Neural progenitor cell (in vitro differentiated cells): ENCODE data around the gene LUZP2. TPM values are rescaled to one million over a fixed set of nuclear protein-coding genes. Genes with fewer than 3 reads are reported as not detected.

Experiments used
- DNase-seq: peaks from one replicate; pipeline ENCODE4 v3.0.0-alpha.2; 2016; ENCODE audit warnings: low spot score
- H2AFZ ChIP-seq: fragments of 200-600 bp; sonication (generic); replicated peaks from 2 replicates; pipeline ENCODE4 v1.6.1; 2016; ENCODE audit warnings: antibody characterized with exemption
- H3F3A ChIP-seq: fragments of 200-600 bp; sonication (generic); 2 replicates; pipeline ENCODE4 v1.6.1; 2016; ENCODE audit warnings: antibody characterized with exemption, low read depth
- H3K27ac ChIP-seq: fragments of 200-600 bp; sonication (generic); 2 replicates; pipeline ENCODE4 v1.5.1; 2016; ENCODE audit warnings: mild to moderate bottlenecking
- H3K27me3 ChIP-seq: fragments of 200-600 bp; sonication (generic); 2 replicates; pipeline ENCODE4 v1.6.1; 2016; ENCODE audit warnings: mild to moderate bottlenecking, moderate library complexity
- H3K36me3 ChIP-seq: fragments of 200-600 bp; sonication (generic); 2 replicates; pipeline ENCODE4 v1.5.1; 2016
- H3K4me1 ChIP-seq: fragments of 200-600 bp; sonication (generic); 2 replicates; pipeline ENCODE4 v1.6.1; 2016; ENCODE audit warnings: mixed run types
- H3K4me2 ChIP-seq: fragments of 200-600 bp; sonication (generic); 2 replicates; pipeline ENCODE4 v1.6.1; 2016
- H3K4me3 ChIP-seq: fragments of 200-600 bp; sonication (generic); 2 replicates; pipeline ENCODE4 v1.5.1; 2016
- H3K79me2 ChIP-seq: fragments of 200-600 bp; sonication (generic); 2 replicates; pipeline ENCODE4 v1.6.1; 2016; ENCODE audit warnings: low read depth
- H3K9ac ChIP-seq: fragments of 200-600 bp; sonication (generic); 2 replicates; pipeline ENCODE4 v1.6.1; 2016
- H3K9me3 ChIP-seq: fragments of 200-600 bp; sonication (generic); 2 replicates; pipeline ENCODE4 v1.5.1; 2016; ENCODE audit warnings: low read depth
- H4K20me1 ChIP-seq: fragments of 200-600 bp; sonication (generic); 2 replicates; pipeline ENCODE4 v1.6.1; 2016; ENCODE audit warnings: low read depth
- H3K27ac Mint-ChIP-seq: 3 replicates; pipeline ENCODE4 v1.8.0; 2021; ENCODE audit warnings: mixed read lengths
- H3K27me3 Mint-ChIP-seq: 2 replicates; pipeline ENCODE4 v1.8.0; 2022; ENCODE audit warnings: low read depth, mild to moderate bottlenecking, inconsistent platforms, moderate library complexity, mixed read lengths; ENCODE audit not compliant: insufficient read depth
- H3K36me3 Mint-ChIP-seq: 3 replicates; pipeline ENCODE4 v1.8.0; 2021; ENCODE audit warnings: mixed read lengths
- H3K4me1 Mint-ChIP-seq: 3 replicates; pipeline ENCODE4 v1.8.0; 2021; ENCODE audit warnings: mixed read lengths
- H3K4me3 Mint-ChIP-seq: 3 replicates; pipeline ENCODE4 v1.8.0; 2021; ENCODE audit warnings: mild to moderate bottlenecking, moderate library complexity, mixed read lengths
- H3K9me3 Mint-ChIP-seq: 3 replicates; pipeline ENCODE4 v1.8.0; 2020; ENCODE audit warnings: mixed read lengths
- EZH2 ChIP-seq: fragments of 200-600 bp; sonication (generic); IDR thresholded peaks from 2 replicates; pipeline ENCODE4 v1.6.1; 2017; ENCODE audit warnings: antibody characterized with exemption, mild to moderate bottlenecking, moderate library complexity
- EZH2phosphoT487 ChIP-seq: fragments of 200-600 bp; sonication (generic); IDR thresholded peaks from 2 replicates; pipeline ENCODE4 v1.6.1; 2017; ENCODE audit warnings: antibody characterized with exemption
- total RNA-seq: library from RNA; depleted of rRNA; stranded (reverse); fragments of >200 nt; gene quantifications from 2 replicates; pipeline ENCODE4 v1.2.3, GENCODE V29; 2015; ENCODE audit warnings: low replicate concordance
- TF ChIP-seq, protein P1 (sequence below): fragments of 200-600 bp; sonication (generic); IDR thresholded peaks from 2 replicates; pipeline ENCODE4 v1.5.1; 2017; ENCODE audit warnings: antibody characterized with exemption, mild to moderate bottlenecking

LUZP2 gene
- total RNA-seq, 1 donor from 2014 or later, result 2.5 TPM

DNA sequence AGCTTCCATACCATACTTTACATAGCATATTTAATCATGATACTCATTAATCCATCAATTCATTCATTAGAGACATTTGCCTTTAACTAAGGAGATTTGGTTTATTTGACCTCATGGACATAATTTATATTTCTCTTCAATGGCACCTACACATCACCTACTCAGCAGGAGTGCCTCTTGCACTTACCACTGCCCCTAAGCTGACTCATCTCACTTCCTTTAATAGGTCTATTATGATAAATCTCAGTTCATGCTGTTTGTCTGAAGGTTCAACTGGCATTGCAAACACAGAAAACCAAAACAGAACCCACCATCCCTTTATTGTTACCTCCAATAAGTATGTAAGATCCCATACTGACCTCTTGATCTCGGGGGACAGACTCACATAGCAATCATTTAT lies 186.7 kb downstream of the LUZP2 start:
- Mint-ChIP-seq H3K4me1 (peaks cover 11% of the 10 kb centered on the region), H3K36me3 (no peaks in the 10 kb centered on the region), H3K27ac (no peak overlapping the region), H3K4me3 (no peak overlapping the region), H3K27me3 (no peaks in the 10 kb centered on the region), H3K9me3 (no peaks in the 10 kb centered on the region)
- H3K36me3 ChIP-seq, result no peaks in the 10 kb centered on the region
- no peak overlapping the region for H3K27ac ChIP-seq
- no peak overlapping the region for H3K9ac ChIP-seq
- H3F3A ChIP-seq, result peaks cover 11% of the 10 kb centered on the region
- no peaks in the 10 kb centered on the region for H3K79me2 ChIP-seq
- no peaks in the 10 kb centered on the region for H3K27me3 ChIP-seq
- peaks cover 12% of the 10 kb centered on the region for H3K4me1 ChIP-seq
- H3K4me3 ChIP-seq, result no peak overlapping the region
- DNase-seq, result no peak
- no peaks in the 10 kb centered on the region for H4K20me1 ChIP-seq
- H2AFZ ChIP-seq, result no peak overlapping the region
- H3K4me2 ChIP-seq, result no peak overlapping the region
- no peaks in the 10 kb centered on the region for H3K9me3 ChIP-seq
- TF ChIP-seq EZH2 (no peak), EZH2phosphoT487 (no peak)
- TF ChIP-seq, protein P1, sequence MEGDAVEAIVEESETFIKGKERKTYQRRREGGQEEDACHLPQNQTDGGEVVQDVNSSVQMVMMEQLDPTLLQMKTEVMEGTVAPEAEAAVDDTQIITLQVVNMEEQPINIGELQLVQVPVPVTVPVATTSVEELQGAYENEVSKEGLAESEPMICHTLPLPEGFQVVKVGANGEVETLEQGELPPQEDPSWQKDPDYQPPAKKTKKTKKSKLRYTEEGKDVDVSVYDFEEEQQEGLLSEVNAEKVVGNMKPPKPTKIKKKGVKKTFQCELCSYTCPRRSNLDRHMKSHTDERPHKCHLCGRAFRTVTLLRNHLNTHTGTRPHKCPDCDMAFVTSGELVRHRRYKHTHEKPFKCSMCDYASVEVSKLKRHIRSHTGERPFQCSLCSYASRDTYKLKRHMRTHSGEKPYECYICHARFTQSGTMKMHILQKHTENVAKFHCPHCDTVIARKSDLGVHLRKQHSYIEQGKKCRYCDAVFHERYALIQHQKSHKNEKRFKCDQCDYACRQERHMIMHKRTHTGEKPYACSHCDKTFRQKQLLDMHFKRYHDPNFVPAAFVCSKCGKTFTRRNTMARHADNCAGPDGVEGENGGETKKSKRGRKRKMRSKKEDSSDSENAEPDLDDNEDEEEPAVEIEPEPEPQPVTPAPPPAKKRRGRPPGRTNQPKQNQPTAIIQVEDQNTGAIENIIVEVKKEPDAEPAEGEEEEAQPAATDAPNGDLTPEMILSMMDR, result no peak

DNA sequence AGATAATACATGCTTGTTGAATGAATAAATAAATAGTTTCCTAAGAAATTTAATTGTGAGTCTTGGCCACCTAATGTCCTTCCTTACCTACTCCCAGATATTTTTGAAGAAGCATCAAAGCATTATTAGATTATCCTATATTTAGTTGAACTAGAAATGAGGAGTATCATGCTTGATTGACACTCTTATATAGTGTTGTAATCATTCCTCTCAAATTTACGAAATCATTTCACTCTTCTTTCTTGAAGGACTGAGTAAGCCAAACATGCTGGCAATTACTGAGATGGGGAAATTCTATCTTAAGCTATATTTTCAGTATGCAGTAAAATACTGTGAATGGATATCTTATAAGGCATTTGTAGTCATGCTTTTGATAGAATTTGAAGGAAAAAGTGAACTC lies 189.0 kb downstream of the LUZP2 start:
- H3K36me3 ChIP-seq, result no peaks in the 10 kb centered on the region
- no peak for TF ChIP-seq EZH2phosphoT487
- no peak for TF ChIP-seq EZH2
- TF ChIP-seq, protein P1, result no peak
- no peak overlapping the region for H3K4me3 ChIP-seq
- peaks cover 2% of the 10 kb centered on the region for H3K4me1 Mint-ChIP-seq
- no peaks in the 10 kb centered on the region for H3K79me2 ChIP-seq
- H3K27me3 Mint-ChIP-seq, result peaks cover 2% of the 10 kb centered on the region
- H3K27ac ChIP-seq, result no peak overlapping the region
- no peaks in the 10 kb centered on the region for H4K20me1 ChIP-seq
- H3K4me1 ChIP-seq, result no peaks in the 10 kb centered on the region
- no peak overlapping the region for H3K27ac Mint-ChIP-seq
- H3F3A ChIP-seq, result no peaks in the 10 kb centered on the region
- no peaks in the 10 kb centered on the region for H3K27me3 ChIP-seq
- H2AFZ ChIP-seq, result no peak overlapping the region
- H3K36me3 Mint-ChIP-seq, result no peaks in the 10 kb centered on the region
- no peak overlapping the region for H3K4me3 Mint-ChIP-seq
- H3K4me2 ChIP-seq, result no peak overlapping the region
- no peak overlapping the region for H3K9ac ChIP-seq
- no peaks in the 10 kb centered on the region for H3K9me3 Mint-ChIP-seq
- no peaks in the 10 kb centered on the region for H3K9me3 ChIP-seq
- no peak for DNase-seq

DNA sequence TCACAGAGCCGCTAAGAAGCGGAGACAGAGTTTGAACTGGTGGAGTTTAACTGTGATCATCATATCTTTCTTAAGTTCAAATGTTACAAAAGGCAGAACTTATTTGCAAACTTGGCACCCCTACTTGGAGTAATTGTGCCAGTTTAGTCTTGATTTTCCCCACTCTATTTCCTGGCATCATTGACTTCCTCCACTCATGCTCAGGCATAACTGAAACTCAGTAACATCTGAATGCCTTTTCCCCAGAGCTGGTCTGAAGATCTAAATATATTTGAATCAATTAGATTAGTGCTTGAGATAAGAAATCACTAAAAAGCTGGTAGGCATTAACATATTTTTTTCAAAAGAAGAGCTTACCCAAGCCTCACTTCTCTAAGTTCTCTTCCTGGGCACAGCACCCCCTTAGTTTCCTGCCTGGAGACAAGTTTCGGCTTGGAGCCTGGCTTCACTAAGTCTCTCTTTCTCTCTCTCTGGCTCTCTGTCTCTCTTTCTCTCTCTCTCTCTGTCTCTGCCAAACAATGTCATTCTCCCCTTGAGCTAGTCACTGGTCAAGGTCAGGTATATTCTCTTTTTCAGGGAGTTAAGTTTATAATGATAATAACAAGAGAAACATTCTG lies 190.8 kb downstream of the LUZP2 start:
- Histone ChIP-seq H3K36me3 (no peaks in the 10 kb centered on the region), H4K20me1 (no peaks in the 10 kb centered on the region), H3K4me1 (no peaks in the 10 kb centered on the region), H3K79me2 (no peaks in the 10 kb centered on the region), H3F3A (no peaks in the 10 kb centered on the region), H3K27ac (no peak overlapping the region), H3K27me3 (no peaks in the 10 kb centered on the region), H3K4me3 (no peak overlapping the region), H3K9ac (no peak overlapping the region), H2AFZ (no peak overlapping the region), H3K9me3 (no peaks in the 10 kb centered on the region), H3K4me2 (no peak overlapping the region)
- no peak for TF ChIP-seq EZH2phosphoT487
- TF ChIP-seq EZH2, result no peak
- TF ChIP-seq, protein P1, result no peak
- peaks cover 2% of the 10 kb centered on the region for H3K27me3 Mint-ChIP-seq
- peaks cover 2% of the 10 kb centered on the region for H3K4me1 Mint-ChIP-seq
- no peak for DNase-seq
- no peak overlapping the region for H3K27ac Mint-ChIP-seq
- no peaks in the 10 kb centered on the region for H3K9me3 Mint-ChIP-seq
- H3K4me3 Mint-ChIP-seq, result no peak overlapping the region
- no peaks in the 10 kb centered on the region for H3K36me3 Mint-ChIP-seq
